ENCODE results near the gene LTB4R. TPM values are rescaled to one million over a fixed set of nuclear protein-coding genes. Genes with fewer than 3 reads are reported as not detected.

LTB4R gene
- total and polyA plus RNA-seq, 9 of the 15 experiments (the other 6 are each of a cell fraction or from before 2014, with no cell fraction given) = 0.38 to 10.5 (median 2.8) TPM

GRCh38 chr14:24271134-24271833 lies 40.0 kb upstream of the LTB4R start, which contains the start of gene RABGGTA (continued):
- TF ChIP-seq KAT2B (IDR thresholded peaks at IDR 0.05; ENCODE audit: low read depth, low read length) = no peak
- no peak for TF ChIP-seq ZNF408 (CRISPR knock-in tag; IDR thresholded peaks at IDR 0.05; ENCODE audit: low read depth)
- no peak for TF ChIP-seq SNAPC5 (CRISPR knock-in tag; IDR thresholded peaks at IDR 0.05)
- 0 out of 4 replicates have a peak, but pooled peaks of 1 of the 2 experiments have one; percentile 63 for TF ChIP-seq BCLAF1 (IDR thresholded peaks at IDR 0.05; ENCODE audit: borderline replicate concordance in 1 of 2, control insufficient read depth in 1 of 2, low read depth in 2 of 2, low read length in 1 of 2)
- no peak for TF ChIP-seq SAFB2 (IDR thresholded peaks at IDR 0.05; ENCODE audit: borderline replicate concordance, low read depth, low read length, severe bottlenecking)
- TF ChIP-seq CBX5 (IDR thresholded peaks at IDR 0.05; ENCODE audit: borderline replicate concordance, low read depth) = no peak
- TF ChIP-seq PYGO2 (tag; IDR thresholded peaks at IDR 0.05) = no peak
- TF ChIP-seq HOMEZ (CRISPR knock-in tag; IDR thresholded peaks at IDR 0.05) = no peak
- no peak for TF ChIP-seq BRF2 (IDR thresholded peaks at IDR 0.05; ENCODE audit: borderline replicate concordance, insufficient read depth, insufficient read length)
- TF ChIP-seq RCOR1 (IDR thresholded peaks at IDR 0.05; ENCODE audit: borderline replicate concordance in 1 of 2, low read depth in 2 of 2, low read length in 2 of 2) = peak in 1 of 2 experiments; percentile 63; a peak in 2 of 4 replicates
- no peak for TF ChIP-seq RNF2 (IDR thresholded peaks at IDR 0.05)
- TF ChIP-seq E2F5 (CRISPR knock-in tag; IDR thresholded peaks at IDR 0.05) = no peak
- peak; percentile 49 for TF ChIP-seq HNRNPLL (IDR thresholded peaks at IDR 0.05; ENCODE audit: low read depth, low read length, poor library complexity, severe bottlenecking)
- TF ChIP-seq PURB (CRISPR knock-in tag; IDR thresholded peaks at IDR 0.05; ENCODE audit: low read depth) = no peak
- no peak for TF ChIP-seq ZNF277 (CRISPR knock-in tag; IDR thresholded peaks at IDR 0.05; ENCODE audit: borderline replicate concordance)
- no peak for TF ChIP-seq BACH1 (tag; IDR thresholded peaks at IDR 0.05)
- peak; percentile 46; the same call in 1 of the 2 replicates for TF ChIP-seq MXI1 (IDR thresholded peaks at IDR 0.05; ENCODE audit: low read depth, low read length)
- TF ChIP-seq ZNF253 (CRISPR knock-in tag; conservative IDR thresholded peaks at IDR 0.05) = no peak

All from K562 (cell line).